T-helper 2 cell treated with Interferon-gamma antibody and Interleukin-4, amounts not matched to agents 100 ng/mL and 5 ng/mL, for 36 hours (primary cell): Measurements from ENCODE around the gene NEMP1. TPM values are rescaled to one million over a fixed set of nuclear protein-coding genes. Genes with fewer than 3 reads are reported as not detected.

Source experiments
- intact Hi-C: fragments of 100-400 bp; cut with micrococcal nuclease; formaldehyde crosslinking; loops from one replicate; pipeline ENCODE4 v1.15.1; 2023
- total RNA-seq: library from RNA; stranded (reverse); gene quantifications from 2 replicates; pipeline ENCODE4 v1.2.3, GENCODE V29; 2022

NEMP1 gene
- total RNA-seq, 1 donor from 2014 or later = 48.4 TPM

- intact Hi-C loops = loop anchor here (5.0 kb wide), 1 partner anchor 368 kb away; the partner anchor contains the start of gene ARHGAP9
These were observed 30.9 kb upstream of the NEMP1 start for GRCh38 chr12:57109207-57110103.

- intact Hi-C loops = no loop called here
These were observed 29.0 kb upstream of the NEMP1 start for GRCh38 chr12:57107456-57108155.

- intact Hi-C loops = no loop called here
These were observed 27.6 kb upstream of the NEMP1 start for GRCh38 chr12:57106021-57106708.

GRCh38 chr12:57105011-57105753 lies 26.6 kb upstream of the NEMP1 start:
- intact Hi-C loops = no loop called here

GRCh38 chr12:57104292-57104910 lies 25.8 kb upstream of the NEMP1 start:
- intact Hi-C loops = no loop called here

- intact Hi-C loops = no loop called here
These were observed 25.3 kb upstream of the NEMP1 start for GRCh38 chr12:57103856-57104255.

GRCh38 chr12:57101892-57102695 lies 23.5 kb upstream of the NEMP1 start:
- intact Hi-C loops = no loop called here

GRCh38 chr12:57099766-57100165 lies 21.2 kb upstream of the NEMP1 start:
- intact Hi-C loops = no loop called here

- intact Hi-C loops = no loop called here
These were observed 20.6 kb upstream of the NEMP1 start for GRCh38 chr12:57099047-57099714.

GRCh38 chr12:57098546-57098945 lies 20.0 kb upstream of the NEMP1 start:
- intact Hi-C loops = no loop called here

GRCh38 chr12:57097554-57097835 lies 18.9 kb upstream of the NEMP1 start:
- intact Hi-C loops = no loop called here

GRCh38 chr12:57096748-57097553 lies 18.4 kb upstream of the NEMP1 start:
- intact Hi-C loops = no loop called here

GRCh38 chr12:57096099-57096572 lies 17.5 kb upstream of the NEMP1 start:
- intact Hi-C loops = no loop called here

GRCh38 chr12:57095440-57095839 lies 16.8 kb upstream of the NEMP1 start:
- intact Hi-C loops = no loop called here

- intact Hi-C loops = no loop called here
These were observed 15.9 kb upstream of the NEMP1 start for GRCh38 chr12:57094208-57095160.

GRCh38 chr12:57093415-57094207 lies 15.0 kb upstream of the NEMP1 start:
- intact Hi-C loops = loop anchor here (1.0 kb wide), 1 partner anchor 24 kb away; no protein-coding TSS in a partner anchor
